Ishikawa (cell line): Measurements from ENCODE around the gene CLTC.

Experiments
- CEBPB ChIP-seq: IDR thresholded peaks from 2 replicates; pipeline ENCODE4 v1.6.1; 2012
- CREB1 ChIP-seq: IDR thresholded peaks from 2 replicates; pipeline ENCODE4 v1.6.1; 2012; ENCODE audit warnings: low read depth
- EGR1 ChIP-seq: IDR thresholded peaks from 2 replicates; pipeline ENCODE4 v1.6.1; 2012
- EP300 ChIP-seq: IDR thresholded peaks from 2 replicates; pipeline ENCODE4 v1.6.1; 2012; ENCODE audit warnings: borderline replicate concordance
- FOXM1 ChIP-seq: IDR thresholded peaks from 2 replicates; pipeline ENCODE4 v1.6.1; 2012; ENCODE audit warnings: low read depth, borderline replicate concordance
- MAX ChIP-seq: IDR thresholded peaks from 2 replicates; pipeline ENCODE4 v1.6.1; 2012
- NFIC ChIP-seq: IDR thresholded peaks from 2 replicates; pipeline ENCODE4 v1.6.1; 2012
- RAD21 ChIP-seq: IDR thresholded peaks from 2 replicates; pipeline ENCODE4 v1.6.1; 2012; ENCODE audit warnings: low read depth
- REST ChIP-seq: IDR thresholded peaks from 2 replicates; pipeline ENCODE4 v1.6.1; 2012; ENCODE audit warnings: low read depth, mild to moderate bottlenecking
- TAF1 ChIP-seq: IDR thresholded peaks from 2 replicates; pipeline ENCODE4 v1.6.1; 2012; ENCODE audit warnings: low read depth, mild to moderate bottlenecking
- TCF12 ChIP-seq: IDR thresholded peaks from 2 replicates; pipeline ENCODE4 v1.6.1; 2012; ENCODE audit warnings: low read depth
- TEAD4 ChIP-seq: IDR thresholded peaks from 2 replicates; pipeline ENCODE4 v1.6.1; 2012
- ZBTB7A ChIP-seq: IDR thresholded peaks from 2 replicates; pipeline ENCODE4 v1.6.1; 2012; ENCODE audit warnings: low read depth
- TF ChIP-seq, protein P1 (sequence below): IDR thresholded peaks from 2 replicates; pipeline ENCODE4 v1.6.1; 2012

CLTC gene

GRCh38 chr17:59607817-59608403 lies 11.8 kb upstream of the CLTC start:
- TF ChIP-seq TAF1 = no peak
- TF ChIP-seq TCF12 = no peak
- TF ChIP-seq EGR1 = no peak
- TF ChIP-seq REST = no peak
- peak; percentile 17; the same call in 1 of the 2 replicates for TF ChIP-seq RAD21
- TF ChIP-seq CREB1 = no peak

DNA sequence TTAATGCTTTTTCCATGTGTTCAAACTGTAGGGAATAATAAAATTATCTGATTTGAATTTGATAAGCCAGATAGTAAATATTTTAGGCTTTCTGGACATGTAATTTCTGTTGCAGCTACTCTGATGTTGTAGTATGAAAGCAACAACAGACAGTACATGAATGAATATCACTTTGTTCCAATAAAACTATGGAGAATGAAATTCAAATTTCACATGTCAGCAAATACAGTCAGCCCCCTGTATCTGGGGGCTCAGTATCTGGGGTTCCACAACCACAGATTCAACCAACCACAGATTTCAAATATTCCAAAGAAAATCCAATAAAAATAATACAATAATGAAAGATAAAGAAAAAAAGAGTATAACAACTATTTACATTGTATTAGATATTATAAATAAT lies 8.2 kb upstream of the CLTC start:
- TF ChIP-seq, protein P1, sequence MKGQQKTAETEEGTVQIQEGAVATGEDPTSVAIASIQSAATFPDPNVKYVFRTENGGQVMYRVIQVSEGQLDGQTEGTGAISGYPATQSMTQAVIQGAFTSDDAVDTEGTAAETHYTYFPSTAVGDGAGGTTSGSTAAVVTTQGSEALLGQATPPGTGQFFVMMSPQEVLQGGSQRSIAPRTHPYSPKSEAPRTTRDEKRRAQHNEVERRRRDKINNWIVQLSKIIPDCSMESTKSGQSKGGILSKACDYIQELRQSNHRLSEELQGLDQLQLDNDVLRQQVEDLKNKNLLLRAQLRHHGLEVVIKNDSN = no peak
- no peak for TF ChIP-seq RAD21
- no peak for TF ChIP-seq FOXM1
- TF ChIP-seq MAX = no peak

DNA sequence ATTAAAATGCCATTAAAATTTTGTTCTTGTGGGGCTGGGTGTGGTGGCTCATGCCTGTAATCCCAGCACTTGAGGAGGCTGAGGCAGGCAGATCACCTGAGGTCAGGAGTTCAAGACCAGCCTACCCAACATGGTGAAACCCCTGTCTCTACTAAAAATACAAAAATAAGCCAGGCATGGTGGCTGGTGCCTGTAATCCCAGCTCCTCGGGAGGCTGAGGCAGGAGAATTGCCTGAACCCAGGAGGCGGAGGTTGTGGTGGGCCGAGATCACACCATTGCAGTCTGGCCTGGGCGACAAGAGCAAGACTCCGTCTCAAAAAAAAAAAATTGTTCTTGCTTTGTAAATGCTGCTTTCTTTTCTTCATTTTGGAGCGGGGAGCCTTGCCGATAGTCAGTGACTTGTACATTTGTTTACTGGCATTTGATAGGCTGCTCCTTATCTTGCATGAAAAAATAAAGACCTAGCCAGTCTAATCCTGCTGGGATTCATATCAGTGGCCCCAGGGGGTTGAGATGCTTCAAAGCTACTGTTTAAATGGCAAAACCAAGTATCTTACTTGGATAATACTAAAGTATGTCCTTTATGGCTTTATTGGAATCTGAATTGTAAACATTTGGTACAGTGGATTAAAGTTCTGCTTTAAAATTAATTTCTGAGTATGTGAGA lies 3.3 kb upstream of the CLTC start:
- TF ChIP-seq CEBPB = no peak
- no peak for TF ChIP-seq TCF12
- no peak for TF ChIP-seq TAF1
- TF ChIP-seq NFIC = no peak
- TF ChIP-seq TEAD4 = no peak
- TF ChIP-seq MAX = no peak
- TF ChIP-seq REST = no peak
- TF ChIP-seq, protein P1 = no peak

GRCh38 chr17:59617156-59617732 lies 2.5 kb upstream of the CLTC start:
- no peak for TF ChIP-seq CEBPB
- TF ChIP-seq EP300 = no peak
- TF ChIP-seq NFIC = no peak
- TF ChIP-seq, protein P1 = no peak
- no peak for TF ChIP-seq TAF1
- no peak for TF ChIP-seq ZBTB7A
- TF ChIP-seq TEAD4 = no peak
- TF ChIP-seq REST = no peak
- TF ChIP-seq TCF12 = no peak
- no peak for TF ChIP-seq RAD21
- TF ChIP-seq MAX = no peak
- TF ChIP-seq EGR1 = no peak
- no peak for TF ChIP-seq FOXM1
- no peak for TF ChIP-seq CREB1
